HG02943 (cell line): Measurements from ENCODE around the gene ZNF493.
A peak's percentile ranks its signal among the peaks of the same experiment; 100 is the strongest.

Source experiments
- ATAC-seq: cut with Tn5 transposase; IDR thresholded peaks from one replicate; pipeline ENCODE4 v1.9.1; 2021; ENCODE audit warnings: mild to moderate bottlenecking, low read depth, moderate library complexity; ENCODE audit not compliant: unreplicated experiment

Gene ZNF493

GRCh38 chr19:21396893-21397572 is at the start of gene ZNF493:
Gene ZNF493, plus strand, starts transcription at chr19:21397133. Its CDS starts 105 bp downstream, at chr19:21397238.
- ATAC-seq, result peak; percentile 99

- no peak for ATAC-seq
These were observed 44.1 kb upstream of the ZNF493 start for GRCh38 chr19:21352830-21353229.

- ATAC-seq, result peak; percentile 93
These were observed 38.0 kb upstream of the ZNF493 start, which contains the start of gene ZNF738 for GRCh38 chr19:21358768-21359451. Gene ZNF738, plus strand, starts transcription at chr19:21359000. Its CDS starts 141 bp downstream, at chr19:21359141.

GRCh38 chr19:21362291-21362690 is 34.6 kb upstream of the ZNF493 start:
- no peak for ATAC-seq

DNA sequence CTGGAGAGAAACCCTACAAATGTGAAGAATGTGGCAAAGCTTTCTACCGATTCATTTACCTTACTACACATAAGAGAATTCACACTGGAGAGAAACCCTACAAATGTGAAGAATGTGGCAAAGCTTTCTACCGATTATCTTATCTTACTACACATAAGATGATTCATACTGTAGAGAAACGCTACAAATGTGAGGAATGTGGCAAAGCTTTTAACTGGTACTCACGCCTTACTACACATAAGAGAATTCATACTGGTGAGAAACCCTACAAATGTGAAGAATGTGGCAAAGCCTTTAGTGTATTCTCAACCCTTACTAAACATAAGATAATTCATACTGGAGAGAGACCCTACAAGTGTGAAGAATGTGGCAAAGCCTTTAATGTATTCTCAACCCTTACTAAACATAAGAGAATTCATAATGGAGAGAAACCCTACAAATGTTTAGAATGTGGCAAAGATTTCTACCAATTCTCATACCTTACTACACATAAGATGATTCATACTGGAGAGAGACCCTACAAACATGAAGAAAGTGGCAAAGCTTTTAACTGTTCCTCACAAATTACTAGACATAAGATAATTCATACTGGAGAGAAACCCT is 12.9 kb upstream of the ZNF493 start:
- ATAC-seq, result no peak

DNA sequence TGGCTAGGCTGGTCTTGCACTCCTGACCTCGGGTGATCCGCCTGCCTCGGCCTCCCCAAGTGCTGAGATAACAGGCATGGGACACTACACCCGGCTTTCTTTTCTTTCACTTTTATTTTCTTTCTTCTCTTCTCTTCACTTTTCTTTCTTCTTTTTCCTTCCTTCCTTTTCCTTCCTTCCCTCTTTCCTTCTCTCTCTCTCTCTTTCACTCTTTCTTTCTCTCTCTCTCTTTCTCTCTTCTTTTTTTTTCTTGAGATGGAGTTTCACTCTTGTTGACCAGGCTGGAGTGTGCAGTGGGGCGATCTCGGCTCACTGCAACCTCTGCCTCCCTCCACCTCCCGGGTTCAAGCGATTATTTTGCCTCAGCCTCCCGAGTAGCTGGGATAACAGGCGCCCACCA is 812 bp upstream of the ZNF493 start:
- ATAC-seq, result no peak

GRCh38 chr19:21398851-21399250 is 1.9 kb downstream of the ZNF493 start:
- no peak for ATAC-seq

DNA sequence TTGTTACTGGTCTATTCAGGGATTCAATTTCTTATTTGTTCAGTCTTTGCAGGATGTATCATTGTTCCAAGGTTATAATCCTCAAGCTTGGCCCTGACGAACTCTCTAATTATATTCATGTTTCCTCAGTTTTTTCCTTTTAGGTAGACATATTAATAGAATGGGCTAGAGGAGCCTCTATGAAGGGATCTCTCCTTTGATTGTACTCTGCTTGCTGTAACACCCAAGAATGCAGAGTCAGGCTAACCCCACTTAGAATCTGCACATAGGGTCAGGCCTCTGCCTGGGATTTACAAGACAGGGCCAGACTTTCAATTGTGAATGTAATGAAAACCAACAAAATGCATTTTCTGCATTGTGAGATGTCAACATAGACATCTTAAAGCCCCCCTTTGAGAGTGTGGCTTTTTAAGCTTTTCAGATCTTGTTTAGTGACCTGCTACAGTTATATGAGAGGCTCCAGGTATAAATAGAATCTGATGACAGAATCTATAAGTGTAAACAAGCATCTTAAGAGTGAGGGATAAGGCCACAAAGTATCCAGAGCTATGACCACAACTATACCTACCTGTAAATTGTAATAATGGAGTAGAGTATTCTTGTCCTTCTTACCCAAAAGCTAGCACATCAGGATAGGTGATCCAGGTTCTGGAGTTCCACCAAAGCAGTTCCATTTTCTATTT is 5.5 kb downstream of the ZNF493 start:
- no peak for ATAC-seq

- no peak for ATAC-seq
These were observed 13.2 kb downstream of the ZNF493 start for GRCh38 chr19:21410166-21410565.

- no peak for ATAC-seq
These were observed 25.3 kb downstream of the ZNF493 start for GRCh38 chr19:21422244-21422643.

- no peak for ATAC-seq
These were observed 26.4 kb downstream of the ZNF493 start for GRCh38 chr19:21423057-21424041.

- no peak for ATAC-seq
These were observed 33.7 kb downstream of the ZNF493 start for GRCh38 chr19:21430675-21431074.

- no peak for ATAC-seq
These were observed 35.7 kb downstream of the ZNF493 start for GRCh38 chr19:21432590-21432989.

DNA sequence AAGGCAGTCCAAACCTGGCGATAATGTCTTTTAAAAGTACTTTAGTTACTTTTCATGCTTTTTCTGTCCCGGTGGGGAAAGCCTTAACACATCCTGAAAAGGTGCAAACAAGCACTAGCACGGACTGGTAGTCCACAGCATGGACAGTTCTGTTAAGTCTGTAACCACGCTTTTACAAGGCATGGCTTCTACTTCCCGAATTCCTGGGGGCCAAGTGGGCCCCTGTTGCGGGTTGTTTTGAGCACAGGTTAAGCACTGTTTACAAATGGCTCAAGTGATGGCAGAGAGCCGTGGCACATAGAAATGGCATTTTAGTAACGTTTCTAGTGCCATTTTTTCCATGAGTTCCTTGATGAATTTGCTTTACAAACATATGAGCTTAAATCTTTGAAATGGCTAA is 37.6 kb downstream of the ZNF493 start:
- ATAC-seq, result no peak

GRCh38 chr19:21434967-21435544 is 38.1 kb downstream of the ZNF493 start:
- no peak for ATAC-seq

DNA sequence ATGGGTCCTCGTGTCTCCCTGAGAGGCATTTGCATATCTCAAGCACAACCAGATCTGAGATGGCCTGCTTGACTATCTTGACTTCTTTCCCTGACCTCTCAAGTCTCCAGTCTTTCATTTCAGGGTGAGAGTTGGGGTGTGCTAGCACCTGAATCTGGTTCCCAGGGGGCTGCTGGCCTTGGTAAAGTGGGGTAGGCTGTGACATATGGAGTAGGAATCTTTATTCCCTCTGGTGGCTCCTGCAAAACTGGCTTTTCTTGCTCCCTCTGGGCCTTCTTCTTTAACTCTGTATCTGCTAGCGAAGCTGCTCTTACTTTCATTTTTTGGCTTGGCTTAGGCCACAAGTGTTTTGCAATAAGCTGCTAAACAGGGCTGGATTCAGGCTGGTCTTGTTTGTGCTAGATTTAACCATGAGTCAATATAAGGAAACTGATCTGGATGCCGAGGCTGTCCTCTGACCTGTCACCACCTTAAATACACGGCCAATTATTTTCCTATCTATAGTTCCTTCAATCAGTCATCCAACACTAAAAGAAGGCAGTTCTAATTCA is 42.3 kb downstream of the ZNF493 start:
- no peak for ATAC-seq

DNA sequence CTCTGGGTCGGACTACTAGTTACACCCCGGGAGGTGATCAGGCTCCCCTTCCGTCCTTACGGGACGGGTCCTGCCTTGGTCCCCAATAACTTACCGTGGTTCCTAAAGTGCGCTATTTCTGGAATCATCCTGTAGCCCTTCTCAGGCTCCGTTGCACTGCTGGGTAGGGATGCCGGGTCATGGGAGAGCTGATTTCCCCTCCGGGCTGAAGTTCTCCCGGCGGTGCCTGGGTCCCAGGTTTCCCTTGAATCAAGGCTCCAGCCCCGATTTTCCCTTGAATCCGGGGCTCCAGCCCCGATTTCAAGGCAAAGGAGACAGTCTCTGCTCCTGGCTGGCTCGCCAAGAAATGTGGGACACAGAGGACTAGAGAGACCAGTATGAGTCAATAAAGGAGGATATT is 43.4 kb downstream of the ZNF493 start:
- no peak for ATAC-seq

- no peak for ATAC-seq
These were observed 54.3 kb downstream of the ZNF493 start for GRCh38 chr19:21451187-21451586.

- ATAC-seq, result no peak
These were observed 58.0 kb downstream of the ZNF493 start for GRCh38 chr19:21454901-21455300.
